K562 (cell line): Measurements from ENCODE around the gene GMPR2. TPM values are rescaled to one million over a fixed set of nuclear protein-coding genes. Genes with fewer than 3 reads are reported as not detected.

ENCODE experiments used
- ELF1 ChIP-seq: fragments of 200-800 bp; sonication (Bioruptor generic); IDR thresholded peaks from 2 replicates; pipeline ENCODE4 v1.6.1; 2016; ENCODE audit warnings: missing genetic modification characterization, missing compliant biosample characterization
- GMEB1 ChIP-seq: fragments of 250-450 bp; sonication (Bioruptor Pico); IDR thresholded peaks from 2 replicates; pipeline ENCODE4 v1.4.0; 2020; ENCODE audit warnings: mild to moderate bottlenecking
- HNRNPL ChIP-seq: fragments of 200-400 bp; formaldehyde crosslinking; IDR thresholded peaks from 2 replicates; pipeline ENCODE4 v1.6.1; 2017; ENCODE audit warnings: low read depth, mild to moderate bottlenecking, low read length
- ILK ChIP-seq: fragments of 450-650 bp; IDR thresholded peaks from 2 replicates; pipeline ENCODE4 v1.6.1; 2016; ENCODE audit warnings: missing genetic modification characterization, low read depth, mild to moderate bottlenecking, missing compliant biosample characterization, moderate library complexity, borderline replicate concordance
- NEUROD1 ChIP-seq: fragments of 150-350 bp; IDR thresholded peaks from 2 replicates; pipeline ENCODE4 v1.6.1; 2014; ENCODE audit warnings: borderline replicate concordance, low read length, low read depth; ENCODE audit not compliant: partially characterized antibody
- NFATC3 ChIP-seq: fragments of 450-650 bp; IDR thresholded peaks from 2 replicates; pipeline ENCODE4 v1.6.1; 2017; ENCODE audit warnings: mild to moderate bottlenecking
- SMARCA5 ChIP-seq: fragments of 450-650 bp; IDR thresholded peaks from 2 replicates; pipeline ENCODE4 v1.6.1; 2016
- SREBF1 ChIP-seq: fragments of 150-350 bp; IDR thresholded peaks from 2 replicates; pipeline ENCODE4 v1.6.1; 2014; ENCODE audit warnings: antibody characterized with exemption, low read depth, low read length, borderline replicate concordance
- SRF ChIP-seq, 2 experiments: fragments of 250-450, 450-650 bp in 1 of 2; sonication (Bioruptor Pico) in 1 of 2; sonication (generic) in 1 of 2; formaldehyde crosslinking; IDR thresholded peaks; 2 replicates each; pipeline versions ENCODE4 v1.5.0 to v1.5.1; 2020 to 2022; ENCODE audit warnings: mild to moderate bottlenecking in 1 of 2, missing genetic modification reagents in 1 of 2
- TEAD4 ChIP-seq, 2 experiments: sonication (generic) in 1 of 2; formaldehyde crosslinking in 1 of 2; IDR thresholded peaks; 2 replicates each; pipeline versions ENCODE4 v1.6.1 to v1.8.0; 2012 to 2022; ENCODE audit warnings: borderline replicate concordance in 1 of 2, inconsistent platforms in 1 of 2, low read length in 1 of 2, mild to moderate bottlenecking in 1 of 2, missing genetic modification reagents in 1 of 2
- WHSC1 ChIP-seq: IDR thresholded peaks from one replicate; pipeline ENCODE4 v1.6.1; 2012; ENCODE audit warnings: low read length, control low read depth, inconsistent platforms
- ZNF165 ChIP-seq: fragments of 250-450 bp; sonication (Bioruptor Pico); IDR thresholded peaks from 2 replicates; pipeline ENCODE4 v1.4.0; 2020; ENCODE audit warnings: borderline replicate concordance
- ZNF445 ChIP-seq: fragments of 250-450 bp; sonication (Bioruptor Pico); IDR thresholded peaks from 2 replicates; pipeline ENCODE4 v1.4.0; 2020; ENCODE audit warnings: low read depth, mild to moderate bottlenecking, moderate library complexity
- polyA plus RNA-seq, 8 experiments: library from polyadenylated mRNA; depleted of rRNA in 4 of 8; stranded (reverse) in 5 of 8; unstranded in 3 of 8; fragments of >200 nt; fragmentation: Nextera tagmentation in 2 of 8; fragmentation: Illumina TruSeq in 1 of 8; extraction: Ambion mirVana in 2 of 8; extraction: Trizol in 1 of 8; gene quantifications; 2 replicates each; pipeline versions ENCODE4 v1.2.1 to v1.2.3, GENCODE V29; 2011 to 2014; ENCODE audit warnings: inconsistent platforms in 1 of 8, missing spikeins in 1 of 8
- total RNA-seq, 7 experiments: library from RNA; depleted of rRNA in 6 of 7; stranded (reverse); fragments of >200 nt in 6 of 7; fragmentation: Illumina TruSeq in 2 of 7; extraction: Trizol in 2 of 7; gene quantifications; 2 replicates each; pipeline versions ENCODE4 v1.2.1 to v1.2.3, GENCODE V29; 2011 to 2021; ENCODE audit warnings: low replicate concordance in 1 of 7
- TF ChIP-seq, protein P1 (sequence below): fragments of 450-650 bp; IDR thresholded peaks from 2 replicates; pipeline ENCODE4 v1.6.1; 2014; ENCODE audit warnings: low read depth, mild to moderate bottlenecking, moderate library complexity, borderline replicate concordance
- TF ChIP-seq, protein P2 (sequence below), 2 experiments: fragments of 450-650 bp; formaldehyde crosslinking in 1 of 2; IDR thresholded peaks; 2 replicates each; pipeline versions ENCODE4 v1.4.0 to v1.6.1; 2014 to 2020; ENCODE audit warnings: mild to moderate bottlenecking in 2 of 2, borderline replicate concordance in 1 of 2, low read depth in 1 of 2

Gene GMPR2
- total and polyA plus RNA-seq, 9 of the 15 experiments (the other 6 are each of a cell fraction or from before 2014, with no cell fraction given) = 26.4 to 67.4 (median 36.3) TPM

DNA sequence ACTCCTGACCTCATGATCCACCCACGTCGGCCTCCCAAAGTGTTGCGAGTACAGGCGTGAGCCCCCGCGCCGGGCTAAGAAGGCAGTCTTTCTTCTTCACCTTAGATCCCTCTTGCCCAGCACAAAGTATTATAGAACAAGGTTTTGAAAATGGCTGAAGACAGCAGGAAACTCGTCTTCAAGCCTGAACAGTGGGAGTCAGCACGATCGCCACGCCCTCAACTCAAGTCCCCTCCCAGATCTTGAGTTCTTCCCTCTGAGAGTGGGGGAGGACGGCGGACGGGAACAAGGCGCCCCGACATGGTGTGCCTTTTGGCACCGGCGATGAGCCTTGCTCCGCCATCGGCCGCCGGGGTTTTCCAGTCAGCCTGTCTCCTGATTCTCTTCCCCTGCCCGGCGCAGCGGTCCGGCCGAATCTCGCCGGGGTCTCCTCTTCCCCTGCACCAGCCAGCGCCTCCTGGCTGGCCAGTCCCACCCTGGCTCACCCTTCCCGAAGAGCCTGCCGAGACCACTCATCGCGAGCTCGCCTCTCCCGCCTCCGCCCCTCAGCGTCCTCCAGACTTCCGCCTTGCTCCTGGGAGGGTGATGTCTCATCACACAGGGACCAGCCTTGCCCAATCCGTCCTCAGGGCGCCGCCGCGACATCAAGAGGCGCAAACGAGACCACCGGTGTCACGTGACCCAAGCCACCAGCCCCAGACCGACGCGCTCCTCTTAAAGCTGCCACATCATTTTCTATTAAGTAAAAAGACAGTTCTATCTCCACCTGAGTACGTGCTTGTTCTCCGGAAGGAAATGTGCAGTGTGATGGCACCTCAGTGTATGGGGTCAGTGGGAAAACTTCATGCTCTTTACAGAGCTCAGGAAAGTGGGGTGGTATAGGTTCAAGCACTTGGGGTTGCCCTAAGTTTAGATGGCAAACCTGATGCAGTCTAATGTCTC lies 19.5 kb upstream of the GMPR2 start, which contains the start of gene CHMP4A (continued):
- TF ChIP-seq, protein P1, sequence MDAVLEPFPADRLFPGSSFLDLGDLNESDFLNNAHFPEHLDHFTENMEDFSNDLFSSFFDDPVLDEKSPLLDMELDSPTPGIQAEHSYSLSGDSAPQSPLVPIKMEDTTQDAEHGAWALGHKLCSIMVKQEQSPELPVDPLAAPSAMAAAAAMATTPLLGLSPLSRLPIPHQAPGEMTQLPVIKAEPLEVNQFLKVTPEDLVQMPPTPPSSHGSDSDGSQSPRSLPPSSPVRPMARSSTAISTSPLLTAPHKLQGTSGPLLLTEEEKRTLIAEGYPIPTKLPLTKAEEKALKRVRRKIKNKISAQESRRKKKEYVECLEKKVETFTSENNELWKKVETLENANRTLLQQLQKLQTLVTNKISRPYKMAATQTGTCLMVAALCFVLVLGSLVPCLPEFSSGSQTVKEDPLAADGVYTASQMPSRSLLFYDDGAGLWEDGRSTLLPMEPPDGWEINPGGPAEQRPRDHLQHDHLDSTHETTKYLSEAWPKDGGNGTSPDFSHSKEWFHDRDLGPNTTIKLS = peak; percentile 53; the same call in 1 of the 2 replicates
- TF ChIP-seq NEUROD1 (no peak), HNRNPL (no peak), TEAD4 (IDR thresholded peaks at IDR 0.05; ENCODE audit: low read length) (no peak), TEAD4 (CRISPR knock-in tag; IDR thresholded peaks at IDR 0.05; ENCODE audit: borderline replicate concordance) (no peak), SRF (CRISPR knock-in tag; IDR thresholded peaks at IDR 0.05) (no peak), SREBF1 (no peak), SMARCA5 (no peak), ZNF165 (CRISPR knock-in tag) (no peak), ZNF445 (no peak), NFATC3 (no peak), GMEB1 (CRISPR knock-in tag) (no peak), WHSC1 (no peak), ILK (tag) (no peak), ELF1 (tag) (peak; percentile 93)
- TF ChIP-seq, protein P2, sequence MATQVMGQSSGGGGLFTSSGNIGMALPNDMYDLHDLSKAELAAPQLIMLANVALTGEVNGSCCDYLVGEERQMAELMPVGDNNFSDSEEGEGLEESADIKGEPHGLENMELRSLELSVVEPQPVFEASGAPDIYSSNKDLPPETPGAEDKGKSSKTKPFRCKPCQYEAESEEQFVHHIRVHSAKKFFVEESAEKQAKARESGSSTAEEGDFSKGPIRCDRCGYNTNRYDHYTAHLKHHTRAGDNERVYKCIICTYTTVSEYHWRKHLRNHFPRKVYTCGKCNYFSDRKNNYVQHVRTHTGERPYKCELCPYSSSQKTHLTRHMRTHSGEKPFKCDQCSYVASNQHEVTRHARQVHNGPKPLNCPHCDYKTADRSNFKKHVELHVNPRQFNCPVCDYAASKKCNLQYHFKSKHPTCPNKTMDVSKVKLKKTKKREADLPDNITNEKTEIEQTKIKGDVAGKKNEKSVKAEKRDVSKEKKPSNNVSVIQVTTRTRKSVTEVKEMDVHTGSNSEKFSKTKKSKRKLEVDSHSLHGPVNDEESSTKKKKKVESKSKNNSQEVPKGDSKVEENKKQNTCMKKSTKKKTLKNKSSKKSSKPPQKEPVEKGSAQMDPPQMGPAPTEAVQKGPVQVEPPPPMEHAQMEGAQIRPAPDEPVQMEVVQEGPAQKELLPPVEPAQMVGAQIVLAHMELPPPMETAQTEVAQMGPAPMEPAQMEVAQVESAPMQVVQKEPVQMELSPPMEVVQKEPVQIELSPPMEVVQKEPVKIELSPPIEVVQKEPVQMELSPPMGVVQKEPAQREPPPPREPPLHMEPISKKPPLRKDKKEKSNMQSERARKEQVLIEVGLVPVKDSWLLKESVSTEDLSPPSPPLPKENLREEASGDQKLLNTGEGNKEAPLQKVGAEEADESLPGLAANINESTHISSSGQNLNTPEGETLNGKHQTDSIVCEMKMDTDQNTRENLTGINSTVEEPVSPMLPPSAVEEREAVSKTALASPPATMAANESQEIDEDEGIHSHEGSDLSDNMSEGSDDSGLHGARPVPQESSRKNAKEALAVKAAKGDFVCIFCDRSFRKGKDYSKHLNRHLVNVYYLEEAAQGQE (IDR thresholded peaks at IDR 0.05; ENCODE audit: borderline replicate concordance) = peak; percentile 79
- TF ChIP-seq, protein P2 (CRISPR knock-in tag; IDR thresholded peaks at IDR 0.05; ENCODE audit: low read depth) = peak; percentile 54; the same call in 1 of the 2 replicates
